ENCODE measurements around the gene PDCL2. TPM values are rescaled to one million over a fixed set of nuclear protein-coding genes. Genes with fewer than 3 reads are reported as not detected.

Gene PDCL2, protein sequence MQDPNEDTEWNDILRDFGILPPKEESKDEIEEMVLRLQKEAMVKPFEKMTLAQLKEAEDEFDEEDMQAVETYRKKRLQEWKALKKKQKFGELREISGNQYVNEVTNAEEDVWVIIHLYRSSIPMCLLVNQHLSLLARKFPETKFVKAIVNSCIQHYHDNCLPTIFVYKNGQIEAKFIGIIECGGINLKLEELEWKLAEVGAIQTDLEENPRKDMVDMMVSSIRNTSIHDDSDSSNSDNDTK
- not detected for total RNA-seq
- polyA plus RNA-seq = not detected
- long read RNA-seq, donor 1 = 0 reads
- long read RNA-seq, donor 2 = 0 reads
- long read RNA-seq, donor 3 = 0 reads
- long read RNA-seq, donor 4 = 0 reads
- long read RNA-seq, donor 5 = 0 reads

DNA sequence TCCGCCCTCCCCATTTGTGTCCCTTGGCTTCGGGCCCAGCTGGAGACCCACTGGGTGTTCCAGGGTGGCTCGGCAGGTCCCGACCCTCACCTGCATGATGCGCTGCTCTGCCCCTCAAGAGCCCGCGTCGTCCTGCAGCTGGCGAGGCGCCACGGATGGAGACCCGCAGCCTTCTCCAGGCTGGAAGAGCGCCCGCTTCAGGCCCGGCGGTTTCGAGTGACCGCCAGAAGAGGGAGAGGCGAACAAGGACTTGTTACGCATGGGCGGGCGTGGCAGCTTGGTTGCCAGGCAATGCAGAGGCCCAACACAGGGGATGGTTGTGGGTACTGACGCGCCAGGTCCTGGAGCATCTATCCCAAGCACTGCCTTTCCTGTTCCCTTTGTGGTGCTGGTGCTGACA lies at the start of gene PDCL2:
TSS of gene PDCL2 (minus strand) at position 232 of the 400 bp plus-strand sequence. CDS start at position 96, 136 bp downstream.
- H3K27ac ChIP-seq (ENCODE audit: low read depth in 1 of 2, low read length in 1 of 2) = no peak within 1 kb of the TSS
- no peaks in the 10 kb centered on the region for H3K27me3 ChIP-seq (ENCODE audit: control insufficient read depth in 3 of 3, insufficient read depth in 3 of 3, low read length in 2 of 3)
- no peaks in the 10 kb centered on the region for H3K4me1 ChIP-seq (ENCODE audit: control insufficient read depth in 5 of 5, insufficient read depth in 5 of 5, low read length in 5 of 5)
- H3K9me3 ChIP-seq (ENCODE audit: control insufficient read depth in 4 of 4, insufficient read depth in 3 of 4, low read length in 3 of 4) = peaks cover 0 to 8% (median under 1%) of the 10 kb centered on the region in 4 donors
- ATAC-seq (ENCODE audit: insufficient read depth, low FRiP score) (no peak), DNase-seq (no peak)
- no peaks in the 10 kb centered on the region for H3K36me3 ChIP-seq (ENCODE audit: control insufficient read depth in 4 of 4, insufficient read depth in 4 of 4, low read length in 4 of 4)
- no peak within 1 kb of the TSS for H3K4me3 ChIP-seq
- no peak within 1 kb of the TSS for H3K9ac ChIP-seq (ENCODE audit: insufficient read depth in 1 of 2, low read length in 2 of 2)
- TF ChIP-seq, protein P1, sequence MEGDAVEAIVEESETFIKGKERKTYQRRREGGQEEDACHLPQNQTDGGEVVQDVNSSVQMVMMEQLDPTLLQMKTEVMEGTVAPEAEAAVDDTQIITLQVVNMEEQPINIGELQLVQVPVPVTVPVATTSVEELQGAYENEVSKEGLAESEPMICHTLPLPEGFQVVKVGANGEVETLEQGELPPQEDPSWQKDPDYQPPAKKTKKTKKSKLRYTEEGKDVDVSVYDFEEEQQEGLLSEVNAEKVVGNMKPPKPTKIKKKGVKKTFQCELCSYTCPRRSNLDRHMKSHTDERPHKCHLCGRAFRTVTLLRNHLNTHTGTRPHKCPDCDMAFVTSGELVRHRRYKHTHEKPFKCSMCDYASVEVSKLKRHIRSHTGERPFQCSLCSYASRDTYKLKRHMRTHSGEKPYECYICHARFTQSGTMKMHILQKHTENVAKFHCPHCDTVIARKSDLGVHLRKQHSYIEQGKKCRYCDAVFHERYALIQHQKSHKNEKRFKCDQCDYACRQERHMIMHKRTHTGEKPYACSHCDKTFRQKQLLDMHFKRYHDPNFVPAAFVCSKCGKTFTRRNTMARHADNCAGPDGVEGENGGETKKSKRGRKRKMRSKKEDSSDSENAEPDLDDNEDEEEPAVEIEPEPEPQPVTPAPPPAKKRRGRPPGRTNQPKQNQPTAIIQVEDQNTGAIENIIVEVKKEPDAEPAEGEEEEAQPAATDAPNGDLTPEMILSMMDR (IDR thresholded peaks at IDR 0.05; ENCODE audit: control extremely low read depth, extremely low read depth) = no peak
- 95 to 96% methylated on average over 24 of the region's 24 CpGs for WGBS, 2 donors

DNA sequence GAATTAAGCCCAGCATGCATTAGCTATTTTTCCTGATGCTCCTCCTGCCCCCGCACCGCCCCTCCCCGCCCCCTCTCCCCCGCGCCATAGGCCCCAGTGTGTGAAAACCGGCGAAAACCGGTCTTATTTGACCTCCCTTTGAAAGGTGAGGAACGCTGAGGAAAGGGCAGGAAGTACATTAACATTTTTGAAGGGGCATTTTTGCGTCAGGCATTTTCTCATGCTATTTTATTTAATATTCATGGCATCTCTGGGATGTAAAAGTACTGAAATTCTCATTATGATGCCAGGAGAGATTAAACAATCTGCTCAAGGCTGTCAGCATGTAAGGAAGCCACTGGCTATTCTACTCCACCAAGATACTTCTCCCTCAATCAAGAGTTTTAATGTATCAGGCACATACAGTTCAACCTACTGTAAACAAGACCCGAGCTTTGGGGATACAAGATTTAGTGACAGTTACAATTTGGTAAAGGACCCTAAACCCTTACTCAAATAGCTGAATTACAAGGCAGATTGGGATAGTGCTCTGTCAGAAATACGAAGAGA lies 45.3 kb upstream of the PDCL2 start:
- H3K9me3 ChIP-seq (ENCODE audit: control insufficient read depth in 4 of 4, insufficient read depth in 3 of 4, low read length in 3 of 4) = peaks cover 0 to 1% (median 0%) of the 10 kb centered on the region in 4 donors
- H3K27me3 ChIP-seq (ENCODE audit: control insufficient read depth in 3 of 3, insufficient read depth in 3 of 3, low read length in 2 of 3) = peaks cover 2 to 37% (median 33%) of the 10 kb centered on the region in 3 donors
- H3K36me3 ChIP-seq (ENCODE audit: control insufficient read depth in 4 of 4, insufficient read depth in 4 of 4, low read length in 4 of 4) = no peaks in the 10 kb centered on the region
- no peak for DNase-seq
- no peak overlapping the region for H3K4me3 ChIP-seq
- no peak for ATAC-seq (ENCODE audit: insufficient read depth, low FRiP score)
- 21 to 31% methylated on average over 12 of the region's 12 CpGs for WGBS, 2 donors
- TF ChIP-seq, protein P1 (IDR thresholded peaks at IDR 0.05; ENCODE audit: control extremely low read depth, extremely low read depth) = no peak
- H3K27ac ChIP-seq (ENCODE audit: low read depth in 1 of 2, low read length in 1 of 2) = no peak overlapping the region
- peaks cover 0 to 15% (median 4%) of the 10 kb centered on the region in 5 donors for H3K4me1 ChIP-seq (ENCODE audit: control insufficient read depth in 5 of 5, insufficient read depth in 5 of 5, low read length in 5 of 5)
- no peak overlapping the region for H3K9ac ChIP-seq (ENCODE audit: insufficient read depth in 1 of 2, low read length in 2 of 2)

DNA sequence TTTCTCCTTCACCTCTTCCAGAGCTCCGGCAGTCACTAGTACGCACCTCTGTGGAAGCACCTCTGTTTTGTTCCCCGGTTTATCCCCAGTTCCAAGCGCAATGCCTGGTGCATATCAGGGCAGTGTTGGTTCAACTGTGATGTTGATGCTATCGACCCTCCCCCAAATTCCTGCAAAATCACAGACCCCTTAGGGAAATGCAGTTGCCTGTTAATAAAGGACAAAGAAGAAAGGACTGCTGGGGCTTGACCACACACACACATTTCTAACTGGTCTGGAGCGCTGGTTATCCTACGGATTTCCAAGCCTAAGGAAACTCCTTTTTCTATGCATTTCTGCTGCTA lies 44.6 kb upstream of the PDCL2 start:
- peaks cover 0 to 15% (median 4%) of the 10 kb centered on the region in 5 donors for H3K4me1 ChIP-seq (ENCODE audit: control insufficient read depth in 5 of 5, insufficient read depth in 5 of 5, low read length in 5 of 5)
- H3K27ac ChIP-seq (ENCODE audit: low read depth in 1 of 2, low read length in 1 of 2) = peak overlapping the region in 1 of 2 donors; percentile 14
- no peaks in the 10 kb centered on the region for H3K36me3 ChIP-seq (ENCODE audit: control insufficient read depth in 4 of 4, insufficient read depth in 4 of 4, low read length in 4 of 4)
- peaks cover 0 to 1% (median 0%) of the 10 kb centered on the region in 4 donors for H3K9me3 ChIP-seq (ENCODE audit: control insufficient read depth in 4 of 4, insufficient read depth in 3 of 4, low read length in 3 of 4)
- H3K4me3 ChIP-seq = no peak overlapping the region
- H3K27me3 ChIP-seq (ENCODE audit: control insufficient read depth in 3 of 3, insufficient read depth in 3 of 3, low read length in 2 of 3) = peaks cover 2 to 37% (median 37%) of the 10 kb centered on the region in 3 donors
- DNase-seq = no peak
- 5 to 15% methylated on average over 7 of the region's 7 CpGs for WGBS, 2 donors
- no peak overlapping the region for H3K9ac ChIP-seq (ENCODE audit: insufficient read depth in 1 of 2, low read length in 2 of 2)
- ATAC-seq (ENCODE audit: insufficient read depth, low FRiP score) = no peak
- TF ChIP-seq, protein P1 (IDR thresholded peaks at IDR 0.05; ENCODE audit: control extremely low read depth, extremely low read depth) = no peak
